Measurements from ENCODE around the gene LHCGR.

The LHCGR gene

DNA sequence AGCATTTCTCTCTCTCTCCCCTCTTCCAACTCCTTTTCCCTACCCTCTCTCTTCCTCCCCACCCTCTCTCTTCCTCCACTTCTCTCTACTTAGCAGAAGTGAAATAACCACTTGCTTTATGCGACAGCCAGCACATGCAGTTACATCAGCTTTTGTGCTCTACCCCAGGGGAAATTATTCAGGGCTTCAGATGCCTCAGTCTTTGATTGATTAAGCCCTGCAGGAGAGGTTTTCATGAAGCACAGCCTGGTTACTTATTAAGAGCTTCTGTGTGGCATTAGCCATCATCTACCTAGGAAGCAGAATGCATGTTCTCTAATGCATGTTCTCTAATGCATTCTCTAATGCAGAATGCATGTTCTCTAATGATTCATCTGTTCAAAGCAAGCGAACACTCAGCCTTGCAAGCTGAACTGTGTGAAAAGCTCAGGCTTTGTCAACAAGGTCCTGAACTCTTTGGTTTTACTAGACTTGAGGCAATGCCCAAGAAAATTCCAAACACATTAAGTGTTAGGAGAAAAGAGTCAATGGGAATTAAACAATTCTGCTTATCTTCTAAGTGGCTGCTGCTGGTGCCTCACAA lies 56.1 kb downstream of the LHCGR start:
- no peak overlapping the region for H3K4me2 ChIP-seq (ENCODE audit: low read length)
- H3K36me3 ChIP-seq (ENCODE audit: control insufficient read depth, low read length): no peaks in the 10 kb centered on the region
- H3K9me2 ChIP-seq (replicated peaks; ENCODE audit: control insufficient read depth, low read length): no peaks in the 10 kb centered on the region
- no peaks in the 10 kb centered on the region for H3K9me3 ChIP-seq (ENCODE audit: control insufficient read depth, insufficient read depth, low read length)
- H3K27me3 ChIP-seq (ENCODE audit: control insufficient read depth, low read length): no peaks in the 10 kb centered on the region
- TF ChIP-seq EZH2phosphoT487 (IDR thresholded peaks at IDR 0.05; ENCODE audit: borderline replicate concordance, low read length): no peak
- H3K27ac ChIP-seq (ENCODE audit: low read depth, low read length): no peak overlapping the region
- no peaks in the 10 kb centered on the region for H3K79me2 ChIP-seq (ENCODE audit: control insufficient read depth, low read length)
- H3K4me3 ChIP-seq (ENCODE audit: low read length): no peak overlapping the region
- no peaks in the 10 kb centered on the region for H3F3A ChIP-seq (ENCODE audit: control insufficient read depth, insufficient read depth)
- H4K20me1 ChIP-seq (ENCODE audit: control insufficient read depth, insufficient read depth, low read depth, low read length): no peaks in the 10 kb centered on the region
- H3K4me1 ChIP-seq (ENCODE audit: control insufficient read depth, low read length): no peaks in the 10 kb centered on the region

DNA sequence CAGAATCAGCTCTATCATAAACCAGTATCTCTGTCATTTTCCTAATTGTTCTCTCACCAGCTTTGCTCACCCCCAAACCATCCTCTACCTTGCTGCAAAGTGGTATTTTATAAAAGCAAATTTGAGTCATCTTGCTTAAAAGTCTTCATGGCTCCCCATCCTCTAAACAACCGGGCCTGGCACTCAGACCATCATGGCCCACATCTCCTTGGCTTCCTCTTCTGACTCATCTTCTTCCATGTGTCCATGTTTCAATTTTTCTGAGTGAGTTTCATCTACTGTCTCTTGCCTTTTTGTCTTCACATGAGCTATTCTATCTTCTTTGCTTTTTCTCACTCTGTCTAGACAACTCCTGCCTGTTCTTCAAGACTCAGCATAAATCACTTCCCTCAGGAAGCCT lies 58.6 kb downstream of the LHCGR start:
- H3K9me3 ChIP-seq (ENCODE audit: control insufficient read depth, insufficient read depth, low read length): no peaks in the 10 kb centered on the region
- H3F3A ChIP-seq (ENCODE audit: control insufficient read depth, insufficient read depth): no peaks in the 10 kb centered on the region
- H3K4me3 ChIP-seq (ENCODE audit: low read length): no peak overlapping the region
- no peaks in the 10 kb centered on the region for H3K36me3 ChIP-seq (ENCODE audit: control insufficient read depth, low read length)
- peaks cover 2% of the 10 kb centered on the region; the same call in 1 of the 2 replicates for H3K27me3 ChIP-seq (ENCODE audit: control insufficient read depth, low read length)
- H3K9me2 ChIP-seq (replicated peaks; ENCODE audit: control insufficient read depth, low read length): no peaks in the 10 kb centered on the region
- H3K27ac ChIP-seq (ENCODE audit: low read depth, low read length): no peak overlapping the region
- no peak for TF ChIP-seq EZH2phosphoT487 (IDR thresholded peaks at IDR 0.05; ENCODE audit: borderline replicate concordance, low read length)
- TF ChIP-seq, protein P1, sequence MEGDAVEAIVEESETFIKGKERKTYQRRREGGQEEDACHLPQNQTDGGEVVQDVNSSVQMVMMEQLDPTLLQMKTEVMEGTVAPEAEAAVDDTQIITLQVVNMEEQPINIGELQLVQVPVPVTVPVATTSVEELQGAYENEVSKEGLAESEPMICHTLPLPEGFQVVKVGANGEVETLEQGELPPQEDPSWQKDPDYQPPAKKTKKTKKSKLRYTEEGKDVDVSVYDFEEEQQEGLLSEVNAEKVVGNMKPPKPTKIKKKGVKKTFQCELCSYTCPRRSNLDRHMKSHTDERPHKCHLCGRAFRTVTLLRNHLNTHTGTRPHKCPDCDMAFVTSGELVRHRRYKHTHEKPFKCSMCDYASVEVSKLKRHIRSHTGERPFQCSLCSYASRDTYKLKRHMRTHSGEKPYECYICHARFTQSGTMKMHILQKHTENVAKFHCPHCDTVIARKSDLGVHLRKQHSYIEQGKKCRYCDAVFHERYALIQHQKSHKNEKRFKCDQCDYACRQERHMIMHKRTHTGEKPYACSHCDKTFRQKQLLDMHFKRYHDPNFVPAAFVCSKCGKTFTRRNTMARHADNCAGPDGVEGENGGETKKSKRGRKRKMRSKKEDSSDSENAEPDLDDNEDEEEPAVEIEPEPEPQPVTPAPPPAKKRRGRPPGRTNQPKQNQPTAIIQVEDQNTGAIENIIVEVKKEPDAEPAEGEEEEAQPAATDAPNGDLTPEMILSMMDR (IDR thresholded peaks at IDR 0.05; ENCODE audit: low read depth, low read length, poor library complexity, severe bottlenecking): no peak
- H3K79me2 ChIP-seq (ENCODE audit: control insufficient read depth, low read length): no peaks in the 10 kb centered on the region
- no peaks in the 10 kb centered on the region for H4K20me1 ChIP-seq (ENCODE audit: control insufficient read depth, insufficient read depth, low read depth, low read length)
- no peak overlapping the region for H3K4me2 ChIP-seq (ENCODE audit: low read length)
- H3K4me1 ChIP-seq (ENCODE audit: control insufficient read depth, low read length): no peaks in the 10 kb centered on the region

DNA sequence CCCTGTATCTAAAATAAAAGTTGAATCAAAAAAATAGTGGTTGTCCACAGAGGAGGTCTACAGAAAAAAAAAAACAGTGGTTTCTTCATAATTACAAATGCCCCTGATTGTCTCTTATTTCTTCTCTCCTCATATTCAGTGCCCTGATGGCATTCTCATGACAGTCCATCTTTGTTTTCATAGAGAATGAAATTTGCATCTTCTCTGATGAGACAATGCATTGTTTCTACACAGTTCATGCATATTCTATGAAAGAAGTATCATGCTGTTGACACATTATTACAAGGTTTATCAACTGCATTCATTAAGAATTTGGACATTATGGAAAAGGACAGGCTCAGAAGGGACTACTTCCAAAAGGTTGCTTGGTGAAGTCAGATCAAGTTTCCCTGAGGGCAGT lies 59.5 kb downstream of the LHCGR start:
- H3K9me3 ChIP-seq (ENCODE audit: control insufficient read depth, insufficient read depth, low read length): no peaks in the 10 kb centered on the region
- no peaks in the 10 kb centered on the region for H3K36me3 ChIP-seq (ENCODE audit: control insufficient read depth, low read length)
- H3K27me3 ChIP-seq (ENCODE audit: control insufficient read depth, low read length): peaks cover 2% of the 10 kb centered on the region; the same call in 1 of the 2 replicates
- H3K4me1 ChIP-seq (ENCODE audit: control insufficient read depth, low read length): no peaks in the 10 kb centered on the region
- H3K79me2 ChIP-seq (ENCODE audit: control insufficient read depth, low read length): no peaks in the 10 kb centered on the region
- no peak overlapping the region for H3K27ac ChIP-seq (ENCODE audit: low read depth, low read length)
- no peaks in the 10 kb centered on the region for H4K20me1 ChIP-seq (ENCODE audit: control insufficient read depth, insufficient read depth, low read depth, low read length)
- H3K4me2 ChIP-seq (ENCODE audit: low read length): no peak overlapping the region
- no peak for TF ChIP-seq EZH2phosphoT487 (IDR thresholded peaks at IDR 0.05; ENCODE audit: borderline replicate concordance, low read length)
- TF ChIP-seq, protein P1 (IDR thresholded peaks at IDR 0.05; ENCODE audit: low read depth, low read length, poor library complexity, severe bottlenecking): no peak
- no peak overlapping the region for H3K4me3 ChIP-seq (ENCODE audit: low read length)
- H3K9me2 ChIP-seq (replicated peaks; ENCODE audit: control insufficient read depth, low read length): no peaks in the 10 kb centered on the region
- no peaks in the 10 kb centered on the region for H3F3A ChIP-seq (ENCODE audit: control insufficient read depth, insufficient read depth)

GRCh38 chr2:48694149-48694548 lies 61.4 kb downstream of the LHCGR start:
- Histone ChIP-seq H4K20me1 (ENCODE audit: control insufficient read depth, insufficient read depth, low read depth, low read length) (no peaks in the 10 kb centered on the region), H3K27ac (ENCODE audit: low read depth, low read length) (no peak overlapping the region), H3K4me3 (ENCODE audit: low read length) (no peak overlapping the region), H3F3A (ENCODE audit: control insufficient read depth, insufficient read depth) (no peaks in the 10 kb centered on the region), H3K9me2 (replicated peaks; ENCODE audit: control insufficient read depth, low read length) (no peaks in the 10 kb centered on the region), H3K27me3 (ENCODE audit: control insufficient read depth, low read length) (peaks cover 2% of the 10 kb centered on the region; the same call in 1 of the 2 replicates), H3K36me3 (ENCODE audit: control insufficient read depth, low read length) (no peaks in the 10 kb centered on the region), H3K9me3 (ENCODE audit: control insufficient read depth, insufficient read depth, low read length) (no peaks in the 10 kb centered on the region), H3K4me1 (ENCODE audit: control insufficient read depth, low read length) (no peaks in the 10 kb centered on the region), H3K79me2 (ENCODE audit: control insufficient read depth, low read length) (no peaks in the 10 kb centered on the region), H3K4me2 (ENCODE audit: low read length) (no peak overlapping the region)
- no peak for TF ChIP-seq EZH2phosphoT487 (IDR thresholded peaks at IDR 0.05; ENCODE audit: borderline replicate concordance, low read length)
- TF ChIP-seq, protein P1 (IDR thresholded peaks at IDR 0.05; ENCODE audit: low read depth, low read length, poor library complexity, severe bottlenecking): no peak

Data from DOHH2 (cell line).